HG02938 (cell line): Measurements from ENCODE around the gene KIF11.

Experiments used
- ATAC-seq: cut with Tn5 transposase; IDR thresholded peaks from one replicate; pipeline ENCODE4 v1.9.1; 2021; ENCODE audit warnings: mild to moderate bottlenecking, moderate library complexity; ENCODE audit not compliant: unreplicated experiment

Gene KIF11

GRCh38 chr10:92667078-92667477 lies 74.1 kb downstream of the KIF11 start:
- ATAC-seq, result no peak

- ATAC-seq, result no peak
Measured at GRCh38 chr10:92677708-92678107, 84.8 kb downstream of the KIF11 start.

GRCh38 chr10:92678206-92678605 lies 85.3 kb downstream of the KIF11 start:
- ATAC-seq, result no peak

GRCh38 chr10:92681306-92681834 lies 88.4 kb downstream of the KIF11 start:
- ATAC-seq, result no peak

GRCh38 chr10:92688573-92688926 lies 95.6 kb downstream of the KIF11 start:
- ATAC-seq, result no peak

GRCh38 chr10:92688927-92689662 lies 96.2 kb downstream of the KIF11 start:
- no peak for ATAC-seq

- no peak for ATAC-seq
Measured at GRCh38 chr10:92689663-92690210, 96.8 kb downstream of the KIF11 start, which contains the start of gene HHEX. HHEX (plus strand) TSS chr10:92689955; CDS start chr10:92689987, 32 bp downstream.

GRCh38 chr10:92690211-92690914 lies 97.4 kb downstream of the KIF11 start:
- no peak for ATAC-seq

GRCh38 chr10:92690915-92691590 lies 98.1 kb downstream of the KIF11 start:
- ATAC-seq, result no peak

GRCh38 chr10:92691591-92692079 lies 98.7 kb downstream of the KIF11 start:
- no peak for ATAC-seq

- no peak for ATAC-seq
Measured at GRCh38 chr10:92692080-92692671, 99.2 kb downstream of the KIF11 start.

- ATAC-seq, result no peak
Measured at GRCh38 chr10:92692697-92693533, 100.0 kb downstream of the KIF11 start.

GRCh38 chr10:92693534-92693893 lies 100.6 kb downstream of the KIF11 start:
- no peak for ATAC-seq

- ATAC-seq, result no peak
Measured at GRCh38 chr10:92695679-92696605, 103.0 kb downstream of the KIF11 start.

- no peak for ATAC-seq
Measured at GRCh38 chr10:92696606-92697383, 103.9 kb downstream of the KIF11 start.

GRCh38 chr10:92697663-92698511 lies 105.0 kb downstream of the KIF11 start:
- ATAC-seq, result no peak

- no peak for ATAC-seq
Measured at GRCh38 chr10:92699193-92699517, 106.2 kb downstream of the KIF11 start.
